HL-60 (cell line): ENCODE measurements around the gene BHMT.

ENCODE experiments used
- DNase-seq, 2 experiments: peaks; one replicate each; pipeline ENCODE4 v3.0.0-alpha.2; 2010 to 2020; ENCODE audit warnings: low read depth in 1 of 2, low spot score in 1 of 2
- H3K27ac ChIP-seq: fragments of 250-450 bp; sonication (Bioruptor Pico); replicated peaks from 2 replicates; pipeline ENCODE4 v1.5.1; 2020; ENCODE audit warnings: mild to moderate bottlenecking, moderate library complexity
- H3K27me3 ChIP-seq: fragments of 250-450 bp; sonication (Bioruptor Pico); 2 replicates; pipeline ENCODE4 v1.5.1; 2021; ENCODE audit warnings: mild to moderate bottlenecking, moderate library complexity; ENCODE audit not compliant: insufficient read depth, poor library complexity, severe bottlenecking
- H3K4me3 ChIP-seq: replicated peaks from 2 replicates; pipeline ENCODE4 v1.5.1; 2011; ENCODE audit warnings: mild to moderate bottlenecking, control low read depth, low read length; ENCODE audit not compliant: insufficient read depth
- CTCF ChIP-seq: IDR thresholded peaks from one replicate; pipeline ENCODE4 v1.5.1; 2011; ENCODE audit warnings: low read length, control low read depth, inconsistent platforms; ENCODE audit not compliant: insufficient read depth
- GABPA ChIP-seq: IDR thresholded peaks from 2 replicates; pipeline ENCODE4 v1.6.1; 2012; ENCODE audit warnings: low read depth
- POLR2AphosphoS5 ChIP-seq: IDR thresholded peaks from 2 replicates; pipeline ENCODE4 v1.6.1; 2012; ENCODE audit warnings: low read depth
- REST ChIP-seq: IDR thresholded peaks from 2 replicates; pipeline ENCODE4 v1.6.1; 2012; ENCODE audit warnings: low read depth; ENCODE audit not compliant: insufficient replicate concordance
- SPI1 ChIP-seq: IDR thresholded peaks from 2 replicates; pipeline ENCODE4 v1.6.1; 2012; ENCODE audit warnings: low read depth, mild to moderate bottlenecking, borderline replicate concordance

The BHMT gene

DNA sequence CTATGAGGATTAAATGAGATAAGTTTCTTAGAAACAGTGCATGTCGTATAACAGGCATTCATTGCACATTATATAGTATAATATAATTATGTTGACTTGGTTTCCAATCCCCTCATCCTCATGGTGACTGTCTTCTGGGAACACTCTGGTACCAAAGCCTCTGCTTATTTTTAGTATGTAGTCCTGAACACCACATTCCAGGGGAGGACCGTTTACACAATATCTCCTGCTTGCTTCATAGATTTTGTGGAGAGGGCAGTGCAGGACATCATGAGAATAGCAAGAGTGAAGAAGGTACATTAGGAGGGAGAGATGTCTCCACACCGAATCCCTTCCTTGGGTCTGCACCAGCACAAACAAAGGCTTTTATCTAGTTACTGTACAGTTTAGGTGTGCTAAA lies 20.5 kb upstream of the BHMT start:
- Histone ChIP-seq H3K4me3 (no peak overlapping the region), H3K27me3 (no peaks in the 10 kb centered on the region), H3K27ac (no peak overlapping the region)
- no peak for TF ChIP-seq GABPA
- no peak for TF ChIP-seq CTCF
- TF ChIP-seq POLR2AphosphoS5: no peak
- TF ChIP-seq REST: no peak
- TF ChIP-seq SPI1: no peak
- DNase-seq: no peak

DNA sequence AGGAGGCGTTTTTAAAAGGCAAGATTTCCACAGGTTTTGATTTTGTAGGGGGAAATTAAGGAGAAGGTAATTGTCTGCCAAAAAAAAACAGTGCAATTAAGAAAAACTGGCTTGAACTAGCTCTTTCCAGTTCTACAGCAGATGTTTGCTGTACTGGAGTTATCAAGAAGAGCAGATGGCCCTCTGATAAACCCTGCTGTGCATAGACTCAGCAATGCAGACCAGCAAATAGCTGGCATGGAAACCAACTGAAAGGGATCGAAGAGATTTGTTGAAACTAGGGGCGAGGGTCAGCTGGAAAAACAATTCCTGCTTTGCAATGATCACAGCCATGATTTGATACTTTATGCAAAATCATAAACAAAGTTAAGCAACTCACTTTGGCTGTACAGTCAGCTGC lies 17.8 kb upstream of the BHMT start:
- no peak for DNase-seq
- H3K4me3 ChIP-seq: no peak overlapping the region
- H3K27ac ChIP-seq: no peak overlapping the region
- H3K27me3 ChIP-seq: no peaks in the 10 kb centered on the region
- no peak for TF ChIP-seq SPI1

GRCh38 chr5:79105868-79106267 lies 5.7 kb upstream of the BHMT start:
- no peak for TF ChIP-seq POLR2AphosphoS5
- no peak for TF ChIP-seq SPI1
- no peak for TF ChIP-seq REST
- no peak for TF ChIP-seq CTCF
- TF ChIP-seq GABPA: no peak
- Histone ChIP-seq H3K4me3 (no peak overlapping the region), H3K27me3 (no peaks in the 10 kb centered on the region), H3K27ac (no peak overlapping the region)
- DNase-seq: no peak

GRCh38 chr5:79107020-79107796 lies 4.4 kb upstream of the BHMT start:
- H3K4me3 ChIP-seq: no peak overlapping the region
- DNase-seq: peak in 1 of 2 experiments; percentile 12
- H3K27me3 ChIP-seq: no peaks in the 10 kb centered on the region
- H3K27ac ChIP-seq: peak overlapping the region; percentile 53
- TF ChIP-seq CTCF (no peak), POLR2AphosphoS5 (no peak), SPI1 (peak; percentile 75; the same call in 1 of the 2 replicates)
